ENCODE results near the gene PSMD12.

DNA sequence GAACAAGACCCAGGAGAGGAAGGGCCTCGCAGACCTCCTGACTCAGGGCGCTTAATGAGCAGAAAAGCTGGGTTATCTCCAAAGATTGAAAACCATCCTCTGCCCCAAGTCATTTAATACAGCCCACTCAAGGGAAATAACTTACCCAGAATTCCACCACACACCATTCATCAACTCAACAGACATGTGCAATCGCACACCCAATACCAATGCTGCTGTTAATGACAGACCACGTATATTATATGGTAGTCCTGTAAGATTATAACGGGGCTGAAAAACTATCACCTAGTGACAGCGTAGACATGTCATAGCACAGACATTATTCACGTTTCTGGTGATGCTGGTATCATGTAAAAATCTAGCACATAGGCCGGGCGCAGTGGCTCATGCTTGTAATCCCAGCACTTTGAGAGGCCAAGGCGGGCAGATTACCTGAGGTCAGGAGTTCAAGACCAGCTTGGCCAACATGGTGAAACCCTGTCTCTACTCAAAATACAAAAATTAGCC, 68.9 kb downstream of the PSMD12 start:
- TF ChIP-seq, protein P1, sequence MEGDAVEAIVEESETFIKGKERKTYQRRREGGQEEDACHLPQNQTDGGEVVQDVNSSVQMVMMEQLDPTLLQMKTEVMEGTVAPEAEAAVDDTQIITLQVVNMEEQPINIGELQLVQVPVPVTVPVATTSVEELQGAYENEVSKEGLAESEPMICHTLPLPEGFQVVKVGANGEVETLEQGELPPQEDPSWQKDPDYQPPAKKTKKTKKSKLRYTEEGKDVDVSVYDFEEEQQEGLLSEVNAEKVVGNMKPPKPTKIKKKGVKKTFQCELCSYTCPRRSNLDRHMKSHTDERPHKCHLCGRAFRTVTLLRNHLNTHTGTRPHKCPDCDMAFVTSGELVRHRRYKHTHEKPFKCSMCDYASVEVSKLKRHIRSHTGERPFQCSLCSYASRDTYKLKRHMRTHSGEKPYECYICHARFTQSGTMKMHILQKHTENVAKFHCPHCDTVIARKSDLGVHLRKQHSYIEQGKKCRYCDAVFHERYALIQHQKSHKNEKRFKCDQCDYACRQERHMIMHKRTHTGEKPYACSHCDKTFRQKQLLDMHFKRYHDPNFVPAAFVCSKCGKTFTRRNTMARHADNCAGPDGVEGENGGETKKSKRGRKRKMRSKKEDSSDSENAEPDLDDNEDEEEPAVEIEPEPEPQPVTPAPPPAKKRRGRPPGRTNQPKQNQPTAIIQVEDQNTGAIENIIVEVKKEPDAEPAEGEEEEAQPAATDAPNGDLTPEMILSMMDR (IDR thresholded peaks at IDR 0.05), result no peak
- no peak for TF ChIP-seq POLR2A (IDR thresholded peaks at IDR 0.05)
